ENCODE data around the gene TNPO2. TPM values are rescaled to one million over a fixed set of nuclear protein-coding genes. Genes with fewer than 3 reads are reported as not detected.
"Not testable (repeated sequence)": the region's sequence is repeated elsewhere in the genome, so short reads cannot be mapped to it uniquely, and the experiment has no call there.

TNPO2 gene
- polyA plus RNA-seq, 1 experiment, result 77.3 TPM

DNA sequence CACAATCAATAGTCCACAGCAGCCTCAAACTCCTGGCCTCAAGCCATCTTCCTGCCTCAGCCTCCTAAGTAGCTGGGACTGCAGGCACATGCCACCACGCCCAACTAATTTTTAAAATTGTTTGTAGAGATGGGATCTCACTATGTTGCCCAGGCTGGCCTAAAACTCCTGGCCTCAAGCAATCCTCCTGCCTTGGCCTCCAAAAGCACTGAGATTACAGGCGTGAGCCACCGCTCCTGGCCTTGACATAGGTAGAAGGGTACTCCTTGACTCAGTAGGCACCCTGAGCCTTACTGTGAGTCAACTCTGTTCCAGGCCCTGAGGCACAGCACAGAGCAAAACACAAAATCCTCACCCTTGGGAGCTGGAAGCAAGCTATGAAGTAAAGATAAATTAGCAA lies 7.8 kb downstream of the TNPO2 start:
- H3K36me3 ChIP-seq (ENCODE audit: control insufficient read depth, insufficient read depth, low read length), result peaks cover 43% of the 10 kb centered on the region
- H3K4me3 ChIP-seq (ENCODE audit: low read depth, low read length), result no peak overlapping the region
- no peak for DNase-seq (ENCODE audit: low read depth)
- ChIA-PET CTCF (interaction anchor here (0.8 to 3.7 kb wide), 4 partner anchors 21 to 131 kb away, joined by 3 to 22 read pairs (median 6); partner anchors contain the start of gene GET3), POLR2A (no interaction called here)
- TF ChIP-seq, protein P1, sequence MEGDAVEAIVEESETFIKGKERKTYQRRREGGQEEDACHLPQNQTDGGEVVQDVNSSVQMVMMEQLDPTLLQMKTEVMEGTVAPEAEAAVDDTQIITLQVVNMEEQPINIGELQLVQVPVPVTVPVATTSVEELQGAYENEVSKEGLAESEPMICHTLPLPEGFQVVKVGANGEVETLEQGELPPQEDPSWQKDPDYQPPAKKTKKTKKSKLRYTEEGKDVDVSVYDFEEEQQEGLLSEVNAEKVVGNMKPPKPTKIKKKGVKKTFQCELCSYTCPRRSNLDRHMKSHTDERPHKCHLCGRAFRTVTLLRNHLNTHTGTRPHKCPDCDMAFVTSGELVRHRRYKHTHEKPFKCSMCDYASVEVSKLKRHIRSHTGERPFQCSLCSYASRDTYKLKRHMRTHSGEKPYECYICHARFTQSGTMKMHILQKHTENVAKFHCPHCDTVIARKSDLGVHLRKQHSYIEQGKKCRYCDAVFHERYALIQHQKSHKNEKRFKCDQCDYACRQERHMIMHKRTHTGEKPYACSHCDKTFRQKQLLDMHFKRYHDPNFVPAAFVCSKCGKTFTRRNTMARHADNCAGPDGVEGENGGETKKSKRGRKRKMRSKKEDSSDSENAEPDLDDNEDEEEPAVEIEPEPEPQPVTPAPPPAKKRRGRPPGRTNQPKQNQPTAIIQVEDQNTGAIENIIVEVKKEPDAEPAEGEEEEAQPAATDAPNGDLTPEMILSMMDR (IDR thresholded peaks at IDR 0.05; ENCODE audit: insufficient read depth, low read depth, low read length), result no peak
- no peaks in the 10 kb centered on the region for H3K27me3 ChIP-seq (ENCODE audit: control insufficient read depth, insufficient read depth, low read length)

DNA sequence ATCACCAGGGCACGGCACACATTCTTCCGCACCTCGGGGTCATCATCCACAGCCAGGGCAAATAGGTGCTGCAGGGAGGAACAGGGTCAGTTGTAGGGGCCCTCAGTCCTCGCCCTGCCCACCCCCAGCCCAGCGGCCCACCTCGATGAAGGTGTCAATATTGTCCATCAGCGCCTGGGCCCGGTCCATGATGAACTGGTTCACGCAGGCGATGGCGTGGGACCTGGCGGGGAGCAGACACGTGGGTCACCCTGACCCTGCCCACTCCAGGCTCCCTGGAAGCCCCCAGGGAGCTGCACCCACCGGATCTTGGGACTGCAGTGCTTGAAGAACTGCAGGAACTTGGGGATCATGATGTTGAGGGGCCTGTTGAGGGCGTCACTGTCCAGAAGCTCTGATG lies 8.6 kb downstream of the TNPO2 start:
- TF ChIP-seq, protein P1 (IDR thresholded peaks at IDR 0.05; ENCODE audit: insufficient read depth, low read depth, low read length), result no peak
- Histone ChIP-seq H3K36me3 (ENCODE audit: control insufficient read depth, insufficient read depth, low read length) (peaks cover 48% of the 10 kb centered on the region), H3K27me3 (ENCODE audit: control insufficient read depth, insufficient read depth, low read length) (no peaks in the 10 kb centered on the region), H3K4me3 (ENCODE audit: low read depth, low read length) (no peak overlapping the region)
- CTCF ChIA-PET, result interaction anchor here (2.3 to 3.7 kb wide), 2 partner anchors 43 to 45 kb away, joined by 7 to 22 read pairs; no protein-coding TSS in a partner anchor
- POLR2A ChIA-PET, result no interaction called here
- no peak for DNase-seq (ENCODE audit: low read depth)

DNA sequence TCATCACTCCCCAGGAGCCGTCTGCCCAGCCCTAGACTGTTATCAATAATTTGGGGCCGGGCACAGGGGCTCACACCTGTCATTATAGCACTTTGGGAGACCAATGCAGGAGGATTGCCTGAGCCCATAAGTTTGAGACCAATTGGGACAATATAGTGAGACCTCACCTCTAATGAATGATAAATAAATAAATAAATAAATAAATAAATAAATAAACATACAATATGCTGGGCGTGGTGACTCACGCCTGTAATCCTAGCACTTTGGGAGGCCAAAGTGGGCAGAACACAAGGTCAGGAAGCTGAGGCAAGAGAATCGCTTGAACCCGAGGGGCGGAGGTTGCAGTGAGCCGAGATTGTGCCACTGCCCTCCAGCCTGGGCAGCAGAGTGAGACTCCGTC lies 10.4 kb downstream of the TNPO2 start:
- CTCF ChIA-PET, result interaction anchor here (0.9 to 1.7 kb wide), 5 partner anchors 10 to 133 kb away, joined by 3 to 7 read pairs (median 4); no protein-coding TSS in a partner anchor
- H3K27me3 ChIP-seq (ENCODE audit: control insufficient read depth, insufficient read depth, low read length); DNase-seq (ENCODE audit: low read depth); POLR2A ChIA-PET; H3K4me3 ChIP-seq (ENCODE audit: low read depth, low read length): not testable (repeated sequence)
- H3K36me3 ChIP-seq (ENCODE audit: control insufficient read depth, insufficient read depth, low read length), result peaks cover 47% of the 10 kb centered on the region

DNA sequence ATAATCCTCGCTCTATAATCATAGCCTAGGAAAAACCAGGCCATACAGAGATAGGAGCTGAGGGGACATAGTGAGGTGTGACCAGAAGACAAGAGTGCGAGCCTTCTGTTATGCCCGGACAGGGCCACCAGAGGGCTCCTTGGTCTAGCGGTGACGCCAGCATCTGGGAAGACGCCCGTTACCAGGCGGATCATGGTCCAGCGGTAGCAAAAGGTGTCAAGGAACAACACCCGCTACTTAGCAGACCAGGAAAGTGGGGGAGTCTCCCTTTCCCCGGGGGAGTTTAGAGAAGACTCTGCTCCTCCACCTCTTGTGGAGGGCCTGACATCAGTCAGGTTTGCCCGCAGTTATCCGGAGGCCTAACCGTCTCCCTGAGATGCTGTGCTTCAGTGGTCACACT lies 11.7 kb downstream of the TNPO2 start:
- DNase-seq (ENCODE audit: low read depth); H3K27me3 ChIP-seq (ENCODE audit: control insufficient read depth, insufficient read depth, low read length); H3K4me3 ChIP-seq (ENCODE audit: low read depth, low read length); POLR2A ChIA-PET: not testable (repeated sequence)
- CTCF ChIA-PET, result interaction anchor here (2.7 kb wide), 1 partner anchor 135 kb away, joined by 16 read pairs; no protein-coding TSS in a partner anchor
- H3K36me3 ChIP-seq (ENCODE audit: control insufficient read depth, insufficient read depth, low read length), result peaks cover 46% of the 10 kb centered on the region

DNA sequence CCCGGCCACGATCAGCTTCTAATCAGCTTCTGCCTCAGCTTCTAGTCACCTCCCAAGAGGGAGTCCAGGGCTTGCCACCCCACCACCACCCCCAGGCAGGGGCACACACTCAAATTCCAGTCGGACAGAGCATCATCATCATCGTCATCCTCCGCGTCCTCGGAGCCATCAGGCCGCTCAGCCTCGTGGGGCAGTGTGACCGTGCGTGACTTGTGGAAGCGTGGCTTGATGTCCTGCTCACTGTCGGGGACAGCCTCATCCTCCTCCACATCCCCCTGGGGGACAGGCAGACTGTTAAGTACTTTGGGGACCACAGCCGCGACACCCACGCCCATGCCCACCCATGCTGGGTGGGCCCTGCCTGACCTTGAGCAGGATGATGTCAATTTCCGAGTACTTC lies 12.5 kb downstream of the TNPO2 start:
- Histone ChIP-seq H3K27me3 (ENCODE audit: control insufficient read depth, insufficient read depth, low read length) (no peaks in the 10 kb centered on the region), H3K36me3 (ENCODE audit: control insufficient read depth, insufficient read depth, low read length) (peaks cover 46% of the 10 kb centered on the region), H3K4me3 (ENCODE audit: low read depth, low read length) (no peak overlapping the region)
- POLR2A ChIA-PET, result no interaction called here
- DNase-seq (ENCODE audit: low read depth), result no peak
- TF ChIP-seq, protein P1 (IDR thresholded peaks at IDR 0.05; ENCODE audit: insufficient read depth, low read depth, low read length), result no peak
- CTCF ChIA-PET, result interaction anchor here (0.8 to 2.7 kb wide), 2 partner anchors 11 to 136 kb away, joined by 3 to 16 read pairs; no protein-coding TSS in a partner anchor

DNA sequence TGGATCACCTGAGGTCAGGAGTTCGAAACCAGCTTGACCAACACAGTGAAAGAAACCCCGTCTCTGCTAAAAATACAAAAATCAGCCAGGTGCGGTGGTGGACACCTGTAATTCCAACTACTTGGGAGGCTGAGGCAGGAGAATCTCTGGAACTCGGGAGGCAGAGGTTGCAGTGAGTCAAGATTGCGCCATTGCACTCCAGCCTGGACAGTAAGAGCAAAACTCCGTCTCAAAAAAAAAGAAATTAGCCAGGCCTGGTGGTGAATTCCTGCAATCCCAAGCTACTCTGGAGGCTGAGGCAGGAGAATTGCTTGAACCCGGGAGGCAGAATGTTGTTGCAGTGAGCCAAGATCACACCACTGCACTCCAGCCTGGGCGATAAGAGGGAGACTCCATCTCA lies 15.1 kb downstream of the TNPO2 start:
- peaks cover 44% of the 10 kb centered on the region for H3K36me3 ChIP-seq (ENCODE audit: control insufficient read depth, insufficient read depth, low read length)
- H3K27me3 ChIP-seq (ENCODE audit: control insufficient read depth, insufficient read depth, low read length), result no peaks in the 10 kb centered on the region
- H3K4me3 ChIP-seq (ENCODE audit: low read depth, low read length), result no peak overlapping the region
- CTCF ChIA-PET, result interaction anchor here (1.8 kb wide), 1 partner anchor 49 kb away, joined by 4 read pairs; no protein-coding TSS in a partner anchor
- TF ChIP-seq, protein P1 (IDR thresholded peaks at IDR 0.05; ENCODE audit: insufficient read depth, low read depth, low read length), result no peak
- POLR2A ChIA-PET, result no interaction called here
- DNase-seq (ENCODE audit: low read depth), result no peak
